Measurements from ENCODE around the gene MKLN1.

The MKLN1 gene

GRCh38 chr7:131370523-131370968 is 42.9 kb downstream of the MKLN1 start:
- CTCF ChIA-PET = interaction anchor here (1.2 kb wide), 1 partner anchor 9 kb away, joined by 4 read pairs; no protein-coding TSS in a partner anchor
- POLR2A ChIA-PET = no interaction called here
- no peak for DNase-seq (ENCODE audit: extremely low spot score)
- TF ChIP-seq CTCF (IDR thresholded peaks at IDR 0.05; ENCODE audit: control extremely low read depth, extremely low read depth, low read depth, missing control alignments) = no peak

- no peak for TF ChIP-seq CTCF (IDR thresholded peaks at IDR 0.05; ENCODE audit: control extremely low read depth, extremely low read depth, low read depth, missing control alignments)
- DNase-seq (ENCODE audit: extremely low spot score) = no peak
- ChIA-PET CTCF (interaction anchor here (1.2 kb wide), 1 partner anchor 9 kb away, joined by 4 read pairs; no protein-coding TSS in a partner anchor), POLR2A (no interaction called here)
These were observed 43.7 kb downstream of the MKLN1 start for GRCh38 chr7:131371411-131371810.

GRCh38 chr7:131372554-131372953 is 44.9 kb downstream of the MKLN1 start:
- no peak for DNase-seq (ENCODE audit: extremely low spot score)
- POLR2A ChIA-PET = interaction anchor here (0.6 kb wide), 2 partner anchors 13 to 14 kb away, joined by 3 to 6 read pairs; no protein-coding TSS in a partner anchor
- CTCF ChIA-PET = interaction anchor here (1.0 kb wide), 1 partner anchor 10 kb away, joined by 3 read pairs; no protein-coding TSS in a partner anchor
- TF ChIP-seq CTCF (IDR thresholded peaks at IDR 0.05; ENCODE audit: control extremely low read depth, extremely low read depth, low read depth, missing control alignments) = no peak

- no peak for TF ChIP-seq CTCF (IDR thresholded peaks at IDR 0.05; ENCODE audit: control extremely low read depth, extremely low read depth, low read depth, missing control alignments)
- ChIA-PET POLR2A (no interaction called here), CTCF (no interaction called here)
- no peak for DNase-seq (ENCODE audit: extremely low spot score)
These were observed 47.1 kb downstream of the MKLN1 start for GRCh38 chr7:131374821-131375220.

GRCh38 chr7:131381069-131381838 is 53.6 kb downstream of the MKLN1 start:
- POLR2A ChIA-PET = no interaction called here
- no peak for DNase-seq (ENCODE audit: extremely low spot score)
- CTCF ChIA-PET = interaction anchor here (1.2 to 1.3 kb wide), 3 partner anchors 18 to 399 kb away, joined by 3 to 5 read pairs (median 3); no protein-coding TSS in a partner anchor
- no peak for TF ChIP-seq CTCF (IDR thresholded peaks at IDR 0.05; ENCODE audit: control extremely low read depth, extremely low read depth, low read depth, missing control alignments)

GRCh38 chr7:131383417-131384285 is 56.0 kb downstream of the MKLN1 start:
- ChIA-PET POLR2A (no interaction called here), CTCF (interaction anchor here (1.1 kb wide), 1 partner anchor 163 kb away, joined by 3 read pairs; no protein-coding TSS in a partner anchor)
- DNase-seq (ENCODE audit: extremely low spot score) = no peak
- TF ChIP-seq CTCF (IDR thresholded peaks at IDR 0.05; ENCODE audit: control extremely low read depth, extremely low read depth, low read depth, missing control alignments) = no peak

Measured in GM10248 (cell line).